Bronchial epithelial cell (primary cell): Measurements from ENCODE around the gene PPP1R14C. TPM values are rescaled to one million over a fixed set of nuclear protein-coding genes. Genes with fewer than 3 reads are reported as not detected.

ENCODE experiments used
- DNase-seq: peaks from one replicate; pipeline ENCODE4 v3.0.0-alpha.2; 2010; ENCODE audit warnings: low read depth
- FAIRE-seq: peaks from 2 replicates; lab custom pipeline; 2011; peaks lifted over from hg19 to GRCh38; lab: Jason Lieb, UNC
- H3K27me3 ChIP-seq: 2 replicates; pipeline ENCODE4 v1.5.1; 2011; ENCODE audit warnings: low read length; ENCODE audit not compliant: control insufficient read depth, insufficient read depth
- H3K36me3 ChIP-seq: 2 replicates; pipeline ENCODE4 v1.5.1; 2011; ENCODE audit warnings: low read length; ENCODE audit not compliant: control insufficient read depth, insufficient read depth
- H3K4me3 ChIP-seq: 2 replicates; pipeline ENCODE4 v1.5.1; 2011; ENCODE audit warnings: mild to moderate bottlenecking, low read depth, low read length, control low read depth
- CTCF ChIP-seq: IDR thresholded peaks from 2 replicates; pipeline ENCODE4 v1.5.1; 2011; ENCODE audit warnings: mild to moderate bottlenecking, moderate library complexity, low read length, control low read depth, inconsistent platforms; ENCODE audit not compliant: insufficient read depth, severe bottlenecking
- total RNA-seq: library from RNA; depleted of rRNA; stranded (reverse); fragments of >200 nt; gene quantifications from 2 replicates; pipeline ENCODE4 v1.2.1, GENCODE V29; 2014

The PPP1R14C gene
- total RNA-seq, 1 donor from 2014 or later, result 72.1 TPM

GRCh38 chr6:150203378-150203777 lies 60.5 kb downstream of the PPP1R14C start:
- FAIRE-seq, result no peak
- Histone ChIP-seq H3K4me3 (no peak overlapping the region), H3K27me3 (no peaks in the 10 kb centered on the region), H3K36me3 (peaks cover 8% of the 10 kb centered on the region)
- DNase-seq, result no peak
- no peak for TF ChIP-seq CTCF

GRCh38 chr6:150203871-150204545 lies 61.2 kb downstream of the PPP1R14C start:
- Histone ChIP-seq H3K27me3 (no peaks in the 10 kb centered on the region), H3K4me3 (no peak overlapping the region), H3K36me3 (peaks cover 8% of the 10 kb centered on the region)
- DNase-seq, result no peak
- no peak for FAIRE-seq
- no peak for TF ChIP-seq CTCF

- H3K4me3 ChIP-seq, result no peak overlapping the region
- no peak for TF ChIP-seq CTCF
- FAIRE-seq (no peak), DNase-seq (no peak)
- H3K27me3 ChIP-seq, result no peaks in the 10 kb centered on the region
- H3K36me3 ChIP-seq, result peaks cover 9% of the 10 kb centered on the region
These were observed 62.0 kb downstream of the PPP1R14C start for GRCh38 chr6:150204705-150205472.

DNA sequence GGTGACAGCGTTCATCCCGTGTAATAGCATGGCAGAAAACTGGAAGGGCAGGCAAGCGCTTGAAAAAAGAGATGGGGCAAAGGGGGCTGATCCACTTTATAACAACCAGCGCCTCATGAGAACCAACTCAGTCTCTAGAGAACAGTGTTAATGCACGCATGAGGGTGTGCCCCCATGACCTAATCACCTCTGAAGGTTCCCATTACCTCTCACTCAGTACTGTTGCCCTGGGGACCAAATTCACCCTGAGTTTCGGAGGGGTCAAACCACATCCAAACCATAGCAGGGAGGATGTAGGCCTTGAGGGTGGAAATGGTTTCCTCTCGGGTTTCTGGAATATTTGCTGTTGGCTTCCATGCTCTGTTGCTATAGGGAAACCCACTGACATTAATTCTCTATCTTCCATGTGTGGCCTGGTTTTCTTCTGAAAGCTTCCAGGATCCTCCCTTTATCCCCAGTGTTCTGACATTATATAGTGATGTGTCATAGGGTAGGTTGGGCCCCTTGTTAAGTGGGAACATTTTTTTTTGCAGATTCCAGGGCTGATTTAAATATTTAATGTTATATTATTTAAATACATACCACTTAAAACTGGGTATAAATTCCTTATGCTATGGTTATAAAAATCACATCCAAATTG lies 65.2 kb downstream of the PPP1R14C start:
- Histone ChIP-seq H3K27me3 (no peaks in the 10 kb centered on the region), H3K36me3 (peaks cover 12% of the 10 kb centered on the region), H3K4me3 (no peak overlapping the region)
- peak; percentile 40 for DNase-seq
- TF ChIP-seq CTCF, result no peak
- FAIRE-seq, result no peak

GRCh38 chr6:150208611-150209352 lies 65.9 kb downstream of the PPP1R14C start:
- no peak for FAIRE-seq
- Histone ChIP-seq H3K4me3 (no peak overlapping the region), H3K36me3 (peaks cover 12% of the 10 kb centered on the region), H3K27me3 (no peaks in the 10 kb centered on the region)
- DNase-seq, result no peak
- no peak for TF ChIP-seq CTCF
